ENCODE measurements around the gene SEC61A2.

SEC61A2 gene

GRCh38 chr10:12195603-12196506, 66.4 kb downstream of the SEC61A2 start, which contains the start of the genes CDC123 and NUDT5:
TSS of gene CDC123 (plus strand) at chr10:12196188. CDS start at chr10:12196246, 58 bp downstream.
TSS of gene NUDT5 (minus strand) at chr10:12195891. CDS start at chr10:12186291, 9,600 bp downstream.
- in situ Hi-C loops (cut with MboI; ENCODE audit: low sequenced_read_pairs), result no loop called here

DNA sequence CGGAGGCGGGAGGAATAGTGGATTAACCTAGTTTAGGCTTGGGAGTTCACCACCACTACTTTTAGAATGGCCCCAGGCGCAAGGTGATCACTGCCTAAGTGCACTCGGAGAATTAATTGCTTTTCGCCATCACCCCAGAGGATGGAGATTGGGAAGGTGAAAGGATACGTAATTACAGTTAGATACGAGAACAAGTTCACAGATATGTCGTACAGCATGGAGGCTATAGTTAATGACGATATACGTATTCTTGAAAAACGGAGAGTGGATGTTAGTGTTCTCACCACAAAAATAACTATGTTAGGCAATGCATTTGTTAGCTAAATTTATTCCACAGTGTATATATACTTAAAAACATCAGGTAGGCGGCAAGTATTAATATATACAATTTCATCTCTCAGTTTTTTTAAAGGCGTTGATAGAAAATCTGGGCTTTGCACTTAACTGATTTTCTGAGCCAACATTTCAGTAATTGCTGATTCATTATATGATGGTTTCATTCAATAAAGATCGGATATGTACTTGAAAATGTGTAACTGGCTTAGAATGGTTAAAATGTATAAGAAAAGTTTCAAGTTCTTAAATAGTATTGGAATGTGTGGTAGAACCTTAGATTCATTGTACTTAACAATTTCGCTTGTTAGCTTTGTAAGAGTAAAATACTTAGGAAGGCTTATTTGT, 67.2 kb downstream of the SEC61A2 start:
- in situ Hi-C loops (cut with MboI; ENCODE audit: low sequenced_read_pairs), result no loop called here

GRCh38 chr10:12198156-12198555, 68.7 kb downstream of the SEC61A2 start:
- in situ Hi-C loops (cut with MboI; ENCODE audit: low sequenced_read_pairs), result no loop called here

GRCh38 chr10:12200850-12201249, 71.4 kb downstream of the SEC61A2 start:
- in situ Hi-C loops (cut with MboI; ENCODE audit: low sequenced_read_pairs), result no loop called here

DNA sequence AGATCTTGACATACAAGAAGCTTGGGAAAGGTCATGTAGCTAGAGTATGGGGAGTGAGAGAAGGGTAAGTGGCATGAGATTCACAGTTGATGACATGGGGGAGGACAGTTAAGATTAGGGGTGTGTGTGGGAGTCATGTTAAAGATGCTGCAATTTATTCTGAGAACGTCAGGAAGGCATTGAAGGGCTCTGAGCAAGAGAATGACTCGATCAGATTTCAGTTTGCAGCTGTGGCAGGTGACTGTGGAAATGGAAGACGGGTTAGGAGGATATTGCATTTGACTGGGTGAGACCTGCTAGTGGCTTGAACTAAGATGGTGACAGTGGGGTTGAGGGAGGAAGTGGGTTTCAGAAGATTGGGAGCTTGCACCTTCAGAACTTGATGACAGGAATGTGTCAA, 72.1 kb downstream of the SEC61A2 start:
- in situ Hi-C loops (cut with MboI; ENCODE audit: low sequenced_read_pairs), result no loop called here

- in situ Hi-C loops (cut with MboI; ENCODE audit: low sequenced_read_pairs), result no loop called here
Measured at GRCh38 chr10:12202226-12202625, 72.7 kb downstream of the SEC61A2 start.

DNA sequence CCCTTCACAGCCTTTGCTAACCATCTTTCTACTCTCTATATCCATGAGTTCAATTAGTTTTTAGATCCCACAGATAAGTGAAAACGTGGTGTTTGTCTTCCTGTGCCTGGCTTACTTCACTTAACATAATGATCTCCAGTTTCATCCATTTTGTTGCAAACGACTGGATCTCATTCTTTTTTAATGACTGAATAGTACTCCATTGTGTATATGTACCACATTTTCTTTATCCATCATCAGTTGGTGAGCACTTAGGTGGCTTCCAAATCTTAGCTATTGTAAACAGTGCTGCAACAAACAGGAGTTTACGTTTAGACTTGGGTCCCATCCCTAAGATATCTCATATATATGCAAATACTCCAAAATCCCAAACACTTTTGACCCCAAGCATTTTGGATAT, 75.6 kb downstream of the SEC61A2 start:
- in situ Hi-C loops (cut with MboI; ENCODE audit: low sequenced_read_pairs), result no loop called here

DNA sequence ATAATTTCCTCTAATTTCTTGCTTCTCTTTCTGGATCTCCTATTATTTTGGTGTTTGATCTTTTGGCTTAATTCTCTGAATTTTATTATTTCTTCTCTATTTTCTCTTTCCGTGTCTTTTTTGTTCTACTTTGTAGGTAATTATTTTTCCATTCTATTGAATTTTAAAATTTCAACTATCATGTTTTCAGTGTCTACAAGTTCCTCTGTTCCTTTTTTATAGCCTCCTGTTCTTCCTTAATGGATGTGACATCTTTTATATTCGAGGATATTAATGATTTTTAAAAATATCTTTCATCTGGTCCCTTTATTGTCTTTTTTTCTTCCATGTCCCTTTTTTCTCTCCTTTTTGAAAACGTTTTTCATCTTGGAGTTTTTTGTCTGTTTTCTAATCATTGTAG, 77.6 kb downstream of the SEC61A2 start:
- in situ Hi-C loops (cut with MboI; ENCODE audit: low sequenced_read_pairs), result no loop called here

GRCh38 chr10:12208460-12208859, 79.0 kb downstream of the SEC61A2 start:
- in situ Hi-C loops (cut with MboI; ENCODE audit: low sequenced_read_pairs), result no loop called here

- in situ Hi-C loops (cut with MboI; ENCODE audit: low sequenced_read_pairs), result no loop called here
Measured at GRCh38 chr10:12212454-12212853, 83.0 kb downstream of the SEC61A2 start.

GRCh38 chr10:12213621-12214020, 84.1 kb downstream of the SEC61A2 start:
- in situ Hi-C loops (cut with MboI; ENCODE audit: low sequenced_read_pairs), result no loop called here

- in situ Hi-C loops (cut with MboI; ENCODE audit: low sequenced_read_pairs), result no loop called here
Measured at GRCh38 chr10:12214093-12214492, 84.6 kb downstream of the SEC61A2 start.

GRCh38 chr10:12214763-12215218, 85.3 kb downstream of the SEC61A2 start:
- in situ Hi-C loops (cut with MboI; ENCODE audit: low sequenced_read_pairs), result no loop called here

Data from HL-60/S4 (cell line).